ENCODE data around the gene TRPT1. TPM values are rescaled to one million over a fixed set of nuclear protein-coding genes. Genes with fewer than 3 reads are reported as not detected.

The TRPT1 gene
- total RNA-seq, 1 experiment from 2014 or later, result 66.1 TPM

GRCh38 chr11:64238076-64238475, 12.1 kb upstream of the TRPT1 start:
- intact Hi-C loops (cut with micrococcal nuclease; ENCODE audit: unreplicated experiment), result no loop called here
- H3K9me3 ChIP-seq (ENCODE audit: control insufficient read depth, insufficient read depth, low read depth, low read length), result no peaks in the 10 kb centered on the region
- H3K4me1 ChIP-seq (ENCODE audit: control insufficient read depth, insufficient read depth, low read length), result peaks cover 22% of the 10 kb centered on the region
- no peak for DNase-seq (ENCODE audit: low read depth, low spot score)
- H3K36me3 ChIP-seq (ENCODE audit: control insufficient read depth, insufficient read depth, low read length), result no peaks in the 10 kb centered on the region; the same call in 1 of the 2 replicates
- in situ Hi-C loops (cut with HindIII; ENCODE audit: low pct_unique_long_range_greater_than_20kb, low sequenced_read_pairs), result no loop called here
- no peaks in the 10 kb centered on the region for H3K27me3 ChIP-seq (ENCODE audit: control insufficient read depth, insufficient read depth, low read length)
- TF ChIP-seq TCF7L2 (IDR thresholded peaks at IDR 0.05; ENCODE audit: low read depth, low read length) (no peak), POLR2AphosphoS5 (IDR thresholded peaks at IDR 0.05; ENCODE audit: low read depth, low read length) (no peak), REST (IDR thresholded peaks at IDR 0.05; ENCODE audit: insufficient read depth in 1 of 2, low read depth in 2 of 2, low read length in 1 of 2) (no peak), SIN3A (IDR thresholded peaks at IDR 0.05; ENCODE audit: borderline replicate concordance, insufficient read depth, low read depth, low read length) (no peak)
- no peak for ATAC-seq
- no TSS peak for BruUV-seq (replicated peaks)
- H3K4me3 ChIP-seq (ENCODE audit: low read depth in 2 of 2, low read length in 2 of 2), result no peak overlapping the region
- POLR2A ChIA-PET, result no interaction called here
- H3K27ac ChIP-seq (ENCODE audit: low read length), result no peak overlapping the region
- CTCF ChIA-PET, result interaction anchor here (0.7 kb wide), 1 partner anchor 14 kb away, joined by 3 read pairs; the partner anchor contains the start of gene PLCB3

GRCh38 chr11:64237484-64237951, 11.5 kb upstream of the TRPT1 start:
- Histone ChIP-seq H3K9me3 (ENCODE audit: control insufficient read depth, insufficient read depth, low read depth, low read length) (no peaks in the 10 kb centered on the region), H3K36me3 (ENCODE audit: control insufficient read depth, insufficient read depth, low read length) (no peaks in the 10 kb centered on the region; the same call in 1 of the 2 replicates), H3K4me3 (ENCODE audit: low read depth in 2 of 2, low read length in 2 of 2) (no peak overlapping the region), H3K27me3 (ENCODE audit: control insufficient read depth, insufficient read depth, low read length) (no peaks in the 10 kb centered on the region), H3K4me1 (ENCODE audit: control insufficient read depth, insufficient read depth, low read length) (peaks cover 25% of the 10 kb centered on the region), H3K27ac (ENCODE audit: low read length) (no peak overlapping the region)
- POLR2A ChIA-PET, result no interaction called here
- no peak for DNase-seq (ENCODE audit: low read depth, low spot score)
- TF ChIP-seq TCF7L2 (IDR thresholded peaks at IDR 0.05; ENCODE audit: low read depth, low read length) (no peak), REST (IDR thresholded peaks at IDR 0.05; ENCODE audit: insufficient read depth in 1 of 2, low read depth in 2 of 2, low read length in 1 of 2) (no peak), POLR2AphosphoS5 (IDR thresholded peaks at IDR 0.05; ENCODE audit: low read depth, low read length) (no peak), CTCF (IDR thresholded peaks at IDR 0.05) (no peak), SIN3A (IDR thresholded peaks at IDR 0.05; ENCODE audit: borderline replicate concordance, insufficient read depth, low read depth, low read length) (no peak)
- no TSS peak for BruUV-seq (replicated peaks)
- CTCF ChIA-PET, result no interaction called here
- in situ Hi-C loops (cut with HindIII; ENCODE audit: low pct_unique_long_range_greater_than_20kb, low sequenced_read_pairs) (no loop called here), intact Hi-C loops (cut with micrococcal nuclease; ENCODE audit: unreplicated experiment) (no loop called here)
- ATAC-seq, result no peak

All from Panc1 (cell line).